IPS-NIHi7 (cell line): ENCODE results near the gene NOTCH4.
"Not testable (repeated sequence)": the region's sequence is repeated elsewhere in the genome, so short reads cannot be mapped to it uniquely, and the experiment has no call there.

Experiments used
- DNase-seq: peaks from one replicate; pipeline ENCODE4 v3.0.0; 2012; ENCODE audit warnings: mixed read lengths; ENCODE audit errors: extremely low spot score

The NOTCH4 gene

DNA sequence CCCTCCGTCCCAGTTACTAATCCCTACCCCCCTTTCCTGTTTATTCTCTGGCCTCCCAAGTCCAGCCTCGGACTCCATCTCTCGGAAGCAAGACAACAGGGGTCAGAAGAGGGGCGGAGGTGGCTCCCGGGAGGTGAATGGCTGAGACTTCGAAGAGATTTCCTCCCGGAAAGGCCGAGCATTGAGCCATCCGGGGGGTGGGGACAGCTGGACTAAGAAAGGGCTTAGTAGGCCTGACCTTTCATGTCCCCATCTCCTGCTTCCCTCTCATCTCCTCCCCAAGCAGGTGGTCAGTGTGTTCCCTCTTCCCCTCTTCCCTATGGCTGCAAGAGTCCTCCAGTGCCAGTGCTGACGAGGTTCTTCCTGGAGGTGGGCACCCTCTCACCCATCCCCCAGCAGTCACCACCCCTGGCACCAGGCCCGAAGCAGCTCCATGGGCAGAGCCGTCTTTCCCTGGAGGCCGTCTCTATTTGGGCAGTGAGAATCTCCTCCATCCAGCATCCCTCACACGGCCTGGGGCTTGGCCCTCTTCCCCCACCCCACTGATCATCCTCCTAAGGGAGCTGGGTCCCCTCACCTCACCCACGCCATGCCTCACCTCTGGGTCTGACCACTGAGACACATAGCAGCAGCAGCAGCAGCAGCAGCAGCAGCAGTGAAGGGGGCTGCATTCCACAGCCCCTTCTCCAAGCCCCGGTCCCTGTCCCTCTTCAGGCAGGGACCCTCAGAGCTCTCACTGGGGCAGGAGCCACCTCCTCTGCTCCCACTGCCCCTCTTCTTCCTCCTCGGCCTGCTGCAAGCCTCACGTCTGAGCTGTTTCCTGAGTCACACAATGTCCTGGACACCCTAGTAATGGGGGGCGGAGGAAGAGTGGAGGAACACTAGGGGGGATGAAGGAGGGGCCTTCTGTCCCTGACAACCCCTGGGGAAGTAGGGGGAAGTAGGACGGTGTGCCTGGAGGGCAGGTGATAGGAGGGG lies at the start of gene NOTCH4:
NOTCH4 (minus strand) TSS at position 810 of the 978 bp plus-strand sequence; CDS start at position 671, 139 bp downstream.
- no peak for DNase-seq

DNA sequence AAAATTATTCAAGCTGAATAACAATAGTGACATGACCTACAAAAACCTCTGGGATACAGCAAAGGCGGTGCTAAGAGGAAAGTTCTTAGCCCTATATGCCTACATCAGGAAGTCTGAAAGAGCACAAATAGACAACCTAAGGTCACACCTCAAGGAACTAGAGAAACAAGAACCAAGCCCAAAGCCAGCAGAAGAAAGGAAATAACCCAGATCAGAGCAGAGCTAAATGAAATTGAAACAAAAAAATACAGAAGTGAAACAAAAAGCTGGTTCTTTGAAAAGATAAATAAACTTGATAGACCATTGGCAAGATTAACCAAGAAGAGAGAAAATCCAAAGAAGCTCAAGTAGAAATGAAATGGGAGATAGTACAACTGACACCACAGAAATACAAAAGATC lies 47.6 kb upstream of the NOTCH4 start:
- DNase-seq = no peak

DNA sequence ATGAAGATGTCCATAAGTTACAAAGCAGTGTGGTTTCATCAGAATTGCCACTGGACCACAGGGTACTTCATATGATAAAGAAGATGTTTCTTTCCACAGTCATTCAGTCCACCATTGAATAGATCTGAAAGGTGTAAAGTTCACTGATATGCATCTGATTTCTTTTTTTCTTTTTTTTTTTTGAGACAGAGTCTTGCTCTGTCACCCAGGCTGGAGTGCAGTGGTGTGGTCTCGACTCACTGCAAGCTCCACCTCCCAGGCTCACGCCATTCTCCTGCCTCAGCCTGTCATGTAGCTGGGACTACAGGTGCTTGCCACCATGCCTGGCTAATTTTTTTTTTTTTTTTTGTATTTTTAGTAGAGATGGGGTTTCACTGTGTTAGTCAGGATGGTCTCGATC lies 44.6 kb upstream of the NOTCH4 start:
- DNase-seq = not testable (repeated sequence)

DNA sequence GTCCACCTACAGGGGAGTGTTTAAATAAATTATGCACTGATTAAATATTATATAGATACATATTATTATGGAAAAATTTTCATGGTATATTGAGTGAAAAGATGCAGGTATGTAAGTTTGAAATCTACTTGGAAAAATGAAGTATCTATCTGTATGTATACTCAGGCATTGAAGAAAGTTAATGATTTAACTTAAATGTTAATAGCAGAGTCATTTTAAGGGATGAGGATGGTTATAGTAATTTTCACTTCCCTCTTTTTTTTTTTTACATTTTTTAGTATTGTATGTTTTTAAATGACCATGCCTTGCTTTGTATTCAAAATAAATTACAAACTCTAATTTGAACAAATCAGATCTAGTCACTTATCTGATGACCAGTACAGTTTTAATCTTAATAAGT lies 43.2 kb upstream of the NOTCH4 start:
- DNase-seq = no peak

DNA sequence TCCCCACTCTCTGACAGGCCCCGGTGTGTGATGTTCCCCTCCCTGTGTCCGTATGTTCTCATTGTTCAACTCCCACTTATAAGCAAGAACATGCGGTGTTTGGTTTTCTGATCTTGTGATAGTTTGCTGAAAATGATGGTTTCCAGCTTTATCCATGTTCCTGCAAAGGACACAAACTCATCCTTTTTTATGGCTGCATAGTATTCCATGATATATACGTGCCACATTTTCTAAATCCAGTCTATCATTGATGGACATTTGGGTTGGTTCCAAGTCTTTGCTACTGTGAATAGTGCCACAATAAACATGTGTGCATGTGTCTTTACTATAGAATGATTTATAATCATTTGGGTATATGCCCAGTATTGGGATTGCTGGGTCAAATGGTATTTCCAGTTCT lies 33.4 kb upstream of the NOTCH4 start:
- DNase-seq = not testable (repeated sequence)

DNA sequence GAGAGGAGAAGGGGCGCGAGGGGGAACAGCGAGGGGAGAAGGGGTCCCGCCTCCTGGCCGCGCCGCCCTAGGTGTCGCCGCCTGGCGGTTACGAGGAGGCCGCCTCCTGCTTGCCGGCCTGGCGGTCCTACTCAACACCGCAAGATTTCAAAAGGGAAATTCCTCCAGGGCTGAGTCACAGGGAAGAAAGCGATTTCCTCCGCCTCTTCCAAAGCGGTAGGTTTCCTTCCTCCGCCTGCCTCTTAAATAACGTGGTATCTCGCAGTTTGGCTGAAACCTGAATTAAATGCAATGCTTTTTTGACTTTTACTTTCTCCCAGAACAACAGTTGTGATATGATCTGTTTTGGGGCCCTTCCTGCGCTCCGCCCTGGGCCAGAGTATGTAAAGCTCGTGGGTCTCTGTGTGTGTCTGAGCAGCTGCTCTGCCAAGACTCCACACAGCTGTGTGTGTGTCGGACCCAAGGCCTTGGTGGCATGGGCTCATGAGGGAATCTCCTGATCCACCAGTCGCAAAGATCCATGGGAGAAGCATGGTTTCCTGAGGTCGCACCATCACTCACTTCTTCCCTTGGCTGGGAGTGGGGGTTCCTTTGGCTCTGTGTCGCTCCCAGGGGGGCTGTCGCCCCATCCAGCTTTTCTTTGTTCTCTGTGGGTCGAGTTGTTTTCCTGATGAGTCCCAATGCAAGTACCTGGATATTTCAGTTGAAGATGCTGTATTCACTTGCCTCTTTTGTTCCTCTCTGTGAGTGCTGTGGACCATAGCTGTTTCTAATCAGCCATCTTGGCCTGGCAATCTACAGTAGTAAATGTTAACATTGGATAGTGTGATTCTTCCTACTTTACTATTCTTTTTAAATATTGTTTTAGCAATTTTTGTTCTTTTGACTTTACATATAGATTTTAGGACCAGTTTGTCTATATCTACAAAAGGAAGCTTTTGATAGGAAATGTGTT lies 31.6 kb upstream of the NOTCH4 start:
- DNase-seq = peak; percentile 88

DNA sequence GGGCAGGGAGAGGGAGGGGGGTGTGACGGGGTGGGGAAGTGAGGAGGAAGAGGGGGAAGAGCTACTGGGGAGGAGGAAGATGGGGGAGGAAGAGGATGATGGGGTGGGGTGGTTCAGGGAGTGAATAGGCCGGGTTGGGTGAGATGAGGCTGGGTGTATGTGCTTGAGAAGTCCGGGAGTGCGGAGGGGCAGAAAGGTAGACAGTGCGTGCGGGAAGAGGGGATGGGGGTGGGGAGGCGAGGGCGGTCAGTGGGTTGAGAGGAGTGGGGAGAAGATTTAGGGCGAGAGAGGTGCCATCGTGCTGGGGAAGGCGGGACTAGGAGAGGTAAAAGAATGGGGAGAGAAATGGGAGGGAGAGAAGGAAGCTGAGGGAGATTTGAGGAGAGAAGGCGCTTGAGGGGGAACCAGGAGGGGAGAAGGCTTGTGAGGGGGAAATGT lies 30.9 kb upstream of the NOTCH4 start:
- peak; percentile 58 for DNase-seq

DNA sequence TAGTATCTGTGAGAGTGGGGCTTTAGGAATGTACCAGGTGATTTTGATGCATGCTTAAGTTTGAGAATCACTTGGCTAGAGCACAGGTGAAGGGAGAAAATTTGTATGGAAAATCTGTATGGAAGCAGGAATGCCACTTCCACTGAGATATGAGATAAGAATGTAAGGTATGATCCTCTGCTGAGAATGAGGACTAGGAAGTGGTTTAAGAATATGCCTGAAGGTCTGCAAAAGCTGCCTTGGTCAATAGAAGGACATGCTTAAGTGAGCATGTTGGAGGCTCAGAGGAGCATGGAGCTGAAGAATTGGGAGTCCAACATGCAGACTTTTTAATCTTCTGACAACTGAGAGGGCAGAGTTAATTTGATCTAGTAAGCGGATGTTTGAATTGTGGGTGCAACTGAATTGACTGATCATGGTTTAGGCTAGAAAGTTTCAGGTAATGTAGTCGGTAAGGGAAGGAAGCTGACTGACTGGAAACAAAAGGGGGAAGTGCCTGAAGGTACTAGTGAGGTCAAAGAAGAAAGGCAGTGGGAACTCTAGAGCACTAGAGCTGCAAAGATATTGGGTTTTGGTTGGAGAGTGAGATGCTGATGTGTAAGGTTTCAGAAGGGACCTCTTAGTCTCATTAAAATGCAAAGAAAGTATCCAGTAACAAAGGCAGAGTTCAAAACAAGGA lies 28.6 kb upstream of the NOTCH4 start:
- DNase-seq = no peak

DNA sequence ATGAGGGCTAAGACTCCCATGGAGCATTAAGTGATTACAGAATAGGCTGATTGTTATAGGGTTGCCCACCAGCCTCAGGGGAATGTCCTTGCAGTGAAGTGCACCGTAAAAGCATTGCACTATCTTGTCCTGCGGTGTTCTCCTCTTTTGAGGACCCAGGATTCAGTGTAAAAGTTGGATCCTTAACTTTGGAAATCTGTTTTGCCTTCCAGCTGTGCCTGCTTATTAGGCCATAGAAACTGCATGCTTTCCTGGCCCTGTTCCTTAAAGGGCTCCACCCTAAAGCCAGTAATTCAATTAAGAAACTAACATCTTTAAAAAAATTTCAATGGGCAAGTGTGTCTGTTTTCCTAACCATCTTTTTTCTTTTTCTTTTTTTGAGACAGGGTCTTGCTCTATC lies 25.4 kb upstream of the NOTCH4 start:
- no peak for DNase-seq

DNA sequence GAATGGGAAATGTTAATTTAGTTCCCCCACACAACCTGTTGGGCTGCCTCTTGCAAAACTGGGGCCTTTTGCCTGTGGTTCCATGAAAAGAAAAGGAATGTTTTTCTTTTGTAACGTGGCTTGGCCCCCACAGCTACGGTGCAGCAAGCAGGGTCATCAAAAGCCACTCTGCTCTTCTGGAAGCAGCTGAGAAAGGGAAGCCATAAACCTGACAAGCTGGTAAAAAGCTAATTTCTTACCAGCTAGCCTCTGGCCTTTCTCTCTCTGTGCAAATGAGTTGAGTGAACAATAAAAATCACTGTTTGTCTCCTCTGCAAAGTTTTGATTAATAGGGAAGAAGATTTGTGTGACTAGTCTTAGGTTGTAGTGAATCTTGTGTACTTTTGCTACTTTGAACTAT lies 23.5 kb upstream of the NOTCH4 start:
- DNase-seq = no peak

DNA sequence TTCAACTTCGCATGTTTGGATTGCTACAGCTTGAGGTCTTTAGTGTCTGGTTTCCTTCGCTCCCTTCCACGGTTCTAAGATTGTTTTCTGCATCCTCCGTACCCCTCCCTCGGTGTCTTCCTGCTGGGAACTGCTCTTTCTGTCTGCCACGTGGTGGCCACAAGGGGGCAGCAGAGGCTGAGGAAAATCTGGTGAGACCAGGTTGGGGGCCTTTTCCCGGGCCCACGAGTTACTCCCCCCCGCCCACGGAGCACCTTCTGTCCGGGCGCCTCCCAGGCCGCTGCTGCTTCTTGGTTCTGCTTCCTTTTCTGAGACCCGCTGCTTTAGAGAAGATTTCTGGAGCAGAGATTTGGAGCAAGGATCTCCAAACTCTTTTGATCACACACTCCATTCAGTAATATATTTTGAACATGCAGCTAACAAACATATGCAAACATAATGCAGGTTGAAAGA lies 21.1 kb upstream of the NOTCH4 start:
- DNase-seq = peak; percentile 91

DNA sequence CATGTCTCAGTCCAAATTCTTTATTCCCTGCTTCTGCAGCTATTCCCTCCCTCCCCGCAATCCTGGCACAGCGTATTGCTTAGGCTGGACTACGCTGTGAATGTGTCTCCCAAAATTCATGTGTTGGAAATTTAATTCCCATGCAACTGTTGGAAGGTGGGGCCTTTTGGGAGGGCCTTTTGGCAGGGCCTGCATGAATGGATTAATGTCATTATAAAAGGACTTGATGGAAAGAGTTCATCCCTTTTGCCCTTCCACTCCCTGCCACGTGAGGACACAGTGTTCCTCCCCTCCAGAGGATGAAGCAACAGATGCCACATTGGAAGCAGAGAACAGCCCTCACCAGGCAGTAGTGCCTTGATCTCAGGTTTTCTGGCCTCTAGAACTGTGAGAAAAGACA lies 20.4 kb upstream of the NOTCH4 start:
- DNase-seq = no peak

DNA sequence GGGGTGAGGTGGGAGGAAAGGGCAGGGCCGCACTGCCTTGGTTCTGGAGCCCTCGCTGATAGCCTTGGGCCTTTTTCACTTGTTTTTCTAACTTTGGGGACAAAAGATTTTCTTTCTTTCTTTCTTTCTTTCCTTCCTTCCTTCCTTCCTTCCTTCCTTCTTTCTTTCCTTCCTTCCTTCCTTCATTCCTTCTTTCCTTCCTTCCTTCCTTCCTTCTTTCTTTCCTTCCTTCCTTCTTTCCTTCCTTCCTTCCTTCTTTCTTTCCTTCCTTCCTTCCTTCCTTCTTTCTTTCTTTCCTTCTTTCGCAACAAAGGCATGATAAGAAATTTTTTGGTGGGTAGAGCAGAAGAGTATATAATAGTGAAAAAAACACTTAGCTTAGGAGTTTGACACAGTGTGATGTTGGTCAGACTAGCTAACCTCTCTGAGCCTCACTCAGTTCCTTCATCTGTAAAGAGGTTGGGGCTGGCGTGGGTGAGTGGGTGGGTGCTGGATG lies 18.5 kb upstream of the NOTCH4 start:
- DNase-seq = not testable (repeated sequence)

DNA sequence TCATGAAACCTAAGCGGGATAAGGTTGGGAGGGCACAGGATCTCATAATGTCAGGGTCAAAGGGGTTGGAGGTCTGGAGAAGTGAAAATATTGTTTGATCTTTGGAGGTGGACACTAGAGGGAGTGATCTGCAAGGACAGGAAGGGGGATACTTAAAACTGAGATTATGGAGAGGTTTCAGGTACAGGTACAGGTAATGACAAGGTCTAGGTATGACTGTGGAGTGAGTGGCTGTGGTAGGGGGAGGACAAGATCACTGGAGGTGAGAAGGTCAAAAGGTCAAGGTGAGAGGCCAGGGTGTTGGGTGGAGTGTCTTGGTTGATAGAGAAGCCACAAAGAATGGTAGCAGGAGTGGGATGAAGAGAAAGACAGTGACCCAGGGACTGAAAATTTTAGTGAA lies 16.8 kb upstream of the NOTCH4 start:
- no peak for DNase-seq

DNA sequence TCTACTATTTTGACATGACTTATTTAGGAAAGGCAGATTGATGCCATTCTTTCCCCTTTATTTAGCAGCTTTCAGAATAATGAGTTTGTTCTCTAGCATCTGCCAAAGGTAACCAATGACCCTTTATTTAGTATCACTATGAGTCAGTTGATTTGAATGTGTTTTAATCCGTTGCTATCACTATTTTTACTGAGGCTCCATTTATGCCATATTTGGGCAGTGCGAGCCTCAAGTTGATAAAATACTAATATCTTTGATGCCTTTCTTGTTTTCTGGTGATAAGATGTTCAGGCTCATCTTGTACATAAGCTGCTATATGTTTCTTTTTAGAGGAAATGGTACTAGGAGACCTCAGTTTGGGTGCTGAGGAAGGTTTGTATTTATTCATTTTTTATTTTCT lies 15.6 kb upstream of the NOTCH4 start:
- DNase-seq = no peak

DNA sequence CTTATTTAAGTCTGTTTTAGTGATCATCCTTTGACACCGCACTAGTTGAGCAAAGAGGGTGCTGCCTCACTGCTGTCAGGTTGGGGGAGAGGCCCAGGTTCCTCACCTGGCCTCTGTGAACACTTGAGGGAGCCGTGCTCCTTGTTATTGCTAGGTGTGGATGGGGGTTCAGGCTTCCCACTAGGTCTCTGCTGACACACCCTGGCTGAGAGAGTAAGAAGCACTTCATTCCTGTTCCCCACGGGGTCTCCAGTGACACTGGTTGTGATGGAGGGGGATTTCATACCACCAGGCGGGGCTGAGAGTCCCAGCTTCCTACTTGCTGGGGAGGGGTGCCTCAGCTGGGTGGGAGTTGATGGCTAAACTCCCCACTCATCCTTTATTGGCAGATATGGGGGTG lies 11.1 kb upstream of the NOTCH4 start:
- DNase-seq = peak; percentile 38

DNA sequence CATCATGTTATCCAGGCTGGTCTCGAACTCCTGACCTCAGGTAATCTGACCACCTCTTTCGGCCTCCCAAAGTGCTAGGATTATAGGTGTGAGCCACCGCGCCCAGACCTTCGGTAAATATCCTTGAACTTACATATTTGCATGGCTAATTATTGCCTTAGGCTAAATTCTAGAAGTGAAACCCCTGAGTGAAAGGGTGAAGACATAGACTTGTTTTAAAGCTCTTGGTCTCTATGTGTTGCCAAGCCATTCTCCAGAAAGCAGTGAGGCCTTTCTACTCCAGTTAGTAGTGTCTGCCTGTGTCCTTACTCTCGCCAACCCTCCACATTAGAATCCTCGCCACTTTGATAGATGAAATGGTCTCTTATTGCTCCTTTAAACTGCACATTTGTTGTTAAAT lies 2.6 kb upstream of the NOTCH4 start:
- DNase-seq = no peak

DNA sequence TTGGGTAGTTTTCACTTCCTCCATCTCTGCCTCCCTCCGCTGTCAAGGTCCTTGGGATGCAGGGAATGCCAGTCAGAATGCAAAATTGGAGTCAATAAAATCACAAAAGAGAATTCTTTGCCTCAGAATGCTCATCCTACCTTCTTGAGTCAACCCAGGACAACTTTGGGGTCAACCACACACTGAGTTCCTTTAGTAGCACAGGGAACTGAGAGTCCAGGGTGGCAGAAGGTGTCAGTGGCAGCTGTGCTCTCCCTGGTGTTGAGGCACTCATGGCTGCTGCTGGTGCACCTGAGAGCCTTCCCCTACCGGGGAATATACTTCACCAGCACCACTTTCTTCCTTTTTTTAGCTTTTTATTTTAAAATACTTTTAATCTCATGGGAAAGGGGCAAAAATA lies 829 bp upstream of the NOTCH4 start:
- DNase-seq = no peak

DNA sequence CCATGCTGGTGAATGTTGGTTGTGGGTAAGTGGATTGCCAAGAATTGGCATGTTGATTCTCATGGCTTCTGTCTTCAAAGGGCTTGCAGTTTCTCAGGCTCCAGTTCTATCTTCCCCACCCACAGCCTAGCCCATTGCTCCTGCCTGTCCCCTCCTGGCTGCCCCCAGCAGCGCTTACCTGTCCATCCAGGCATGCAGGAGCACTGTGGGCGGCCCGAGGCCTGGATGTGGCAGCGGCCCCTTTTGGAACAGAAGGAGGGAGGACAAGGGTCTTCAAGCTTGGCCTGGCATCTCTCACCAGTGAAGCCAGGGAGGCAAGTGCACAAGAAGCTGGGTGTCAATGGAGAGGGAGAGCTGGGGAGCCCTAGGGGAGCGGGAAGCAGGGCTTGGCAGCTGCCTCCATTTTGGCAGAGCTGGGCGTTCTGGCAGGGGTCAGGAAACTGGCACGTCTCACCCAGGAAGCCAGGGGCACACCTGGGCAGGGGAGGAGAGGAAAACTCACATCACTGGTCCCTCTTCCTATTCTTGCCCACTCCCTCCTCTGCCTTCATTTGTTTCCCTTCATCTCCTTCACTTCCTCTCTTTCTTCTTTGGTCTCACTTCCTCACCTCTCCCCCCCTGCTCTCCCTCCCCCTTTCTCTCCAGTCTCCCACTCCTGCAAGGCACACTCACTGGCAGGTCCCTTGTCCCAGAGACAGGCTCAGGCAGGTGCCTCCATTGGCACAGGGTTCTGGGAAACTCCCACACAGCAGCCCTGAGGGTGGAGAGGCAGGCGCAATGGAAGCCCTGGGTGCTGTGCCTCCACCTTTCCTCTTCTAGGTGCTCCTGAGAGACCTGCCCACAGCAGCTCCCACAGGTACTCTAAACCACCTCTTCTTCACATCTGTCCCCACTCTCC lies 1.3 kb downstream of the NOTCH4 start:
- DNase-seq = no peak

DNA sequence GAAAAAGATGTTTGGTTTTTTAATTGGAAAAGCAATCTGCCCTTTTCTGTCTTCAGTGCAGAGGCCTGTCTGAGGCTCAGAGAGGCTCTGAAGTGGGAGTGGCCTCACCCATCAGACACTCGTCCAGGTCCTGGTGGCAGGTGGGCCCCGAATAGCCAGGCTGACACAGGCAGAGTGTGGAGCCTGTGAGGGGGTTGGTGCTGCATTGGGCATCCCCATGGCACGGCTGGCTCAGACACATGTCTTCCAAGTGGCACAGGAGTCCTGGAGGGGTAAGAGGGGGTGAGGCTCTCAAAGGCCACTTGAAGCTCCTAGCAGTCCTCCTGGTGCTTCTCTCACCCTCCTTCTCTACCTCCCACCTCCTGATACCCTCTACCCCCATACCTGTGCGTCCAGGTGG lies 3.8 kb downstream of the NOTCH4 start:
- DNase-seq = no peak
